Kidney (tissue), 14 donors: Measurements from ENCODE around the gene OPRL1. TPM values are rescaled to one million over a fixed set of nuclear protein-coding genes. Genes with fewer than 3 reads are reported as not detected.

Source experiments
- DNase-seq, 5 donors: peaks; one replicate each; pipeline ENCODE4 v3.0.0-alpha.2; 2013 to 2020
- FAIRE-seq: peaks from 2 replicates; lab custom pipeline; 2012; peaks lifted over from hg19 to GRCh38; lab: Jason Lieb, UNC
- H3K27ac ChIP-seq, 2 donors: one replicate each; pipeline ENCODE4 v1.7.0; 2013; ENCODE audit warnings: low read depth in 2 of 2, low read length in 2 of 2, inconsistent platforms in 1 of 2
- H3K27me3 ChIP-seq: one replicate; pipeline ENCODE4 v1.7.1; 2013; ENCODE audit warnings: low read length, inconsistent platforms; ENCODE audit not compliant: control insufficient read depth, insufficient read depth
- H3K36me3 ChIP-seq, 3 donors: one replicate each; pipeline versions ENCODE4 v1.7.0 to v1.7.1; 2013; ENCODE audit warnings: low read length in 3 of 3, control low read depth in 1 of 3, inconsistent platforms in 1 of 3; ENCODE audit not compliant: insufficient read depth in 3 of 3, control insufficient read depth in 2 of 3
- H3K4me1 ChIP-seq, 3 donors: one replicate each; pipeline versions ENCODE4 v1.7.0 to v1.7.1; 2013; ENCODE audit warnings: low read length in 3 of 3, inconsistent platforms in 1 of 3, low read depth in 1 of 3; ENCODE audit not compliant: control insufficient read depth in 2 of 3, insufficient read depth in 2 of 3
- H3K4me3 ChIP-seq, 3 donors: one replicate each; pipeline versions ENCODE4 v1.7.0 to v1.8.1; 2013; ENCODE audit warnings: low read length in 3 of 3, control low read depth in 1 of 3, inconsistent platforms in 1 of 3
- H3K9ac ChIP-seq, 3 donors: one replicate each; pipeline versions ENCODE4 v1.7.0 to v1.7.1; 2013; ENCODE audit warnings: low read length in 3 of 3, control low read depth in 1 of 3, inconsistent platforms in 1 of 3
- H3K9me3 ChIP-seq, 3 donors: one replicate each; pipeline versions ENCODE4 v1.7.0 to v1.7.1; 2013; ENCODE audit warnings: low read length in 3 of 3, control low read depth in 1 of 3, inconsistent platforms in 1 of 3; ENCODE audit not compliant: control insufficient read depth in 2 of 3, insufficient read depth in 1 of 3
- intact Hi-C: fragments of 100-400 bp; cut with DNase I; formaldehyde crosslinking; loops from one replicate; pipeline ENCODE4 v1.11.1; 2022
- polyA plus RNA-seq: library from polyadenylated mRNA; stranded (reverse); fragments of 350-450 nt; fragmentation: Illumina TruSeq; extraction: RNeasy Lipid Tissue Mini Kit (QIAGEN cat#74804); gene quantifications from one replicate; pipeline ENCODE4 v1.2.3, GENCODE V29; 2014; ENCODE audit warnings: low read depth, low replicate concordance; ENCODE audit not compliant: insufficient read depth
- total RNA-seq: library from RNA; stranded (reverse); fragmentation: NEBNext Ultra II Directional; extraction: Animal tissue kit (Norgen Biotek cat#: 25700); gene quantifications from one replicate; pipeline ENCODE4 v1.2.1, GENCODE V29; 2021
- TF ChIP-seq, protein P1 (sequence below): IDR thresholded peaks from 3 replicates; pipeline ENCODE4 v1.5.1; 2012; ENCODE audit warnings: mild to moderate bottlenecking, moderate library complexity, borderline replicate concordance; ENCODE audit not compliant: insufficient read depth; ENCODE audit errors: extremely low read depth
- donor health status: control.
- donor health status: control.
- donor health status: control.
- donor health status: control.
- donor health status: control.
- donor health status: DM: yes; HTN: yes; CAD: no.
- donor health status: Normal renal cell carcinoma (clear cell type).

OPRL1 gene
- total and polyA plus RNA-seq, 2 donors from 2014 or later, result 0.39 to 1.2 TPM

DNA sequence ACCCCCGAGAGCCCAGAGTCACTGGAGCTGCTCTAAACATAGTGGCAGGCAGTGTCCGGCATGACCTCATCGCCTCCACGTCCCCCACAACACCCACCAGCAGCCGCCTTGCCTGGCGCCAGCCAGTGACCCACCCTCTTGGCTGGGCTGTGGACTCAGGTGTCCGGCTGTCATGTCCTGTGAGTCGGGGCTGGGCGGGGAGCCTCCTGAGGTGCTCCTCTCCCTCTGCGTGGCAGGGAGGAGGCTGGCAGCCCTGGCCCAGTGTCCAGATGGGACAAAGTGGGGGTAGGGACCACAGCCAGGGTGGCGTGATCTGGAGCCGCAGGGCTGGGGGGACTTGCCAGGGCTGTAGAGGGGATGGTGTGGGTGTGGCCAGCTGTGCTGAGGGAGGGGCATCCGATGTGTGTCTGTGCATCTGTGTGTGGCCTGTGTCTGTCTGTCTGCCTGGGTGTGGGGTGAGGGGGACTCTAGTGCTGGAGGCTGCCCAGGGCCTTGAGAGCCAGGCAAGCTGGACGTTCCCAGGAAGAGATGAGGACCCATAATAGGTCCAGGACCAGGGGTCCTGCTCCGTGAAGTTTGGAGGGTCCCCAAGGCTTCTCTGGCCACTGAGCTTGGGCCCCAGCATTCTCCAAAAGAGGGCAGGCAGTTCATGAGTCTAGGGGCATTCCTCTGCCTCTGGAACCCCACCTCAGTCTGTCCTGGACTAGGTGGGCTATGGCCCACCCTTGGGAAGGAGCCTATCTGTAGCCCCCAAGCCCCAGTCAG, 28.1 kb upstream of the OPRL1 start:
- H3K36me3 ChIP-seq, result no peaks in the 10 kb centered on the region
- peaks cover 0 to 19% (median 0%) of the 10 kb centered on the region in 3 donors for H3K4me1 ChIP-seq
- TF ChIP-seq, protein P1, sequence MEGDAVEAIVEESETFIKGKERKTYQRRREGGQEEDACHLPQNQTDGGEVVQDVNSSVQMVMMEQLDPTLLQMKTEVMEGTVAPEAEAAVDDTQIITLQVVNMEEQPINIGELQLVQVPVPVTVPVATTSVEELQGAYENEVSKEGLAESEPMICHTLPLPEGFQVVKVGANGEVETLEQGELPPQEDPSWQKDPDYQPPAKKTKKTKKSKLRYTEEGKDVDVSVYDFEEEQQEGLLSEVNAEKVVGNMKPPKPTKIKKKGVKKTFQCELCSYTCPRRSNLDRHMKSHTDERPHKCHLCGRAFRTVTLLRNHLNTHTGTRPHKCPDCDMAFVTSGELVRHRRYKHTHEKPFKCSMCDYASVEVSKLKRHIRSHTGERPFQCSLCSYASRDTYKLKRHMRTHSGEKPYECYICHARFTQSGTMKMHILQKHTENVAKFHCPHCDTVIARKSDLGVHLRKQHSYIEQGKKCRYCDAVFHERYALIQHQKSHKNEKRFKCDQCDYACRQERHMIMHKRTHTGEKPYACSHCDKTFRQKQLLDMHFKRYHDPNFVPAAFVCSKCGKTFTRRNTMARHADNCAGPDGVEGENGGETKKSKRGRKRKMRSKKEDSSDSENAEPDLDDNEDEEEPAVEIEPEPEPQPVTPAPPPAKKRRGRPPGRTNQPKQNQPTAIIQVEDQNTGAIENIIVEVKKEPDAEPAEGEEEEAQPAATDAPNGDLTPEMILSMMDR, result no peak
- intact Hi-C loops, result no loop called here
- H3K9ac ChIP-seq, result no peak overlapping the region
- no peaks in the 10 kb centered on the region for H3K9me3 ChIP-seq
- DNase-seq, result peak in 1 of 5 donors; percentile 92
- H3K27me3 ChIP-seq, result peaks cover 4% of the 10 kb centered on the region
- FAIRE-seq, result no peak
- peak overlapping the region; percentile 78 to 86 for H3K27ac ChIP-seq
- H3K4me3 ChIP-seq, result no peak overlapping the region

GRCh38 chr20:64052326-64052722, 27.6 kb upstream of the OPRL1 start:
- TF ChIP-seq, protein P1, result no peak
- peaks cover 4% of the 10 kb centered on the region for H3K27me3 ChIP-seq
- intact Hi-C loops, result no loop called here
- no peak overlapping the region for H3K9ac ChIP-seq
- no peak overlapping the region for H3K4me3 ChIP-seq
- H3K27ac ChIP-seq, result peak overlapping the region; percentile 78 to 86
- FAIRE-seq, result no peak
- DNase-seq, result no peak
- no peaks in the 10 kb centered on the region for H3K36me3 ChIP-seq
- H3K9me3 ChIP-seq, result no peaks in the 10 kb centered on the region
- H3K4me1 ChIP-seq, result peaks cover 0 to 25% (median 0%) of the 10 kb centered on the region in 3 donors

- intact Hi-C loops, result no loop called here
- Histone ChIP-seq H3K4me1 (peaks cover 0 to 24% (median 0%) of the 10 kb centered on the region in 3 donors), H3K4me3 (no peak overlapping the region), H3K9ac (peak overlapping the region in 1 of 3 donors; percentile 12), H3K36me3 (no peaks in the 10 kb centered on the region), H3K9me3 (no peaks in the 10 kb centered on the region), H3K27me3 (peaks cover 4% of the 10 kb centered on the region), H3K27ac (peak overlapping the region in 1 of 2 donors; percentile 57)
- FAIRE-seq, result no peak
- TF ChIP-seq, protein P1, result no peak
- no peak for DNase-seq
These were observed 26.7 kb upstream of the OPRL1 start for GRCh38 chr20:64052987-64053840.
